Kidney epithelial cell (primary cell): ENCODE data around the gene MSN. TPM values are rescaled to one million over a fixed set of nuclear protein-coding genes. Genes with fewer than 3 reads are reported as not detected.

Source experiments
- DNase-seq: peaks from one replicate; pipeline ENCODE4 v3.0.0-alpha.2; 2010; ENCODE audit warnings: low read depth
- H3K27me3 ChIP-seq: 2 replicates; pipeline ENCODE4 v1.6.0; 2011; ENCODE audit warnings: low read length; ENCODE audit not compliant: control insufficient read depth, insufficient read depth
- H3K36me3 ChIP-seq: 2 replicates; pipeline ENCODE4 v1.5.1; 2011; ENCODE audit warnings: low read length; ENCODE audit not compliant: control insufficient read depth, insufficient read depth
- H3K4me3 ChIP-seq: 2 replicates; pipeline ENCODE4 v1.5.1; 2011; ENCODE audit warnings: low read depth, mild to moderate bottlenecking, control low read depth, low read length
- CTCF ChIP-seq: IDR thresholded peaks from 2 replicates; pipeline ENCODE4 v1.5.1; 2011; ENCODE audit warnings: mild to moderate bottlenecking, moderate library complexity, low read length, control low read depth, inconsistent platforms; ENCODE audit not compliant: insufficient read depth, poor library complexity, severe bottlenecking
- total RNA-seq: library from RNA; depleted of rRNA; stranded (reverse); fragments of >200 nt; gene quantifications from 2 replicates; pipeline ENCODE4 v1.2.3, GENCODE V29; 2015

MSN gene
- total RNA-seq, 1 donor from 2014 or later = 402 TPM

GRCh38 chrX:65783746-65784145 lies 116.3 kb downstream of the MSN start:
- Histone ChIP-seq H3K4me3 (no peak overlapping the region), H3K27me3 (no peaks in the 10 kb centered on the region), H3K36me3 (no peaks in the 10 kb centered on the region)
- no peak for TF ChIP-seq CTCF
- no peak for DNase-seq

Other genes with a start within 250 kb of the MSN start
- gene LAS1L, start 132.9 kb upstream of the MSN start, total RNA-seq = 28.2 and 37.4 TPM in 2 replicates